ENCODE results near the gene CIDEB. TPM values are rescaled to one million over a fixed set of nuclear protein-coding genes. Genes with fewer than 3 reads are reported as not detected.

Gene CIDEB
- total RNA-seq, 1 experiment from 2014 or later: 0.18 TPM

GRCh38 chr14:24337144-24337823 is 29.5 kb upstream of the CIDEB start:
- in situ Hi-C loops (cut with HindIII; ENCODE audit: low pct_unique_long_range_greater_than_20kb, low sequenced_read_pairs) (loop anchor here (10.0 kb wide), 1 partner anchor 98 kb away; no protein-coding TSS in a partner anchor), intact Hi-C loops (cut with micrococcal nuclease; ENCODE audit: unreplicated experiment) (no loop called here)
- CTCF ChIA-PET: interaction anchor here (1.2 kb wide), 2 partner anchors 95 to 100 kb away, joined by 3 to 4 read pairs; no protein-coding TSS in a partner anchor
- Histone ChIP-seq H3K36me3 (ENCODE audit: control insufficient read depth, insufficient read depth, low read length) (no peaks in the 10 kb centered on the region), H3K9me3 (ENCODE audit: control insufficient read depth, insufficient read depth, low read depth, low read length) (no peaks in the 10 kb centered on the region), H3K4me3 (ENCODE audit: low read depth in 2 of 2, low read length in 2 of 2) (no peak overlapping the region), H3K27me3 (ENCODE audit: control insufficient read depth, insufficient read depth, low read length) (no peaks in the 10 kb centered on the region; the same call in 1 of the 2 replicates), H3K27ac (ENCODE audit: low read length) (no peak overlapping the region), H3K4me1 (ENCODE audit: control insufficient read depth, insufficient read depth, low read length) (peaks cover 3% of the 10 kb centered on the region; the same call in 1 of the 2 replicates)
- BruUV-seq (replicated peaks): no TSS peak
- DNase-seq (ENCODE audit: low read depth, low spot score): no peak
- POLR2A ChIA-PET: no interaction called here
- TF ChIP-seq TCF7L2 (IDR thresholded peaks at IDR 0.05; ENCODE audit: low read depth, low read length) (no peak), POLR2AphosphoS5 (IDR thresholded peaks at IDR 0.05; ENCODE audit: low read depth, low read length) (no peak), SIN3A (IDR thresholded peaks at IDR 0.05; ENCODE audit: borderline replicate concordance, insufficient read depth, low read depth, low read length) (no peak)
- ATAC-seq: no peak

- no peaks in the 10 kb centered on the region for H3K36me3 ChIP-seq (ENCODE audit: control insufficient read depth, insufficient read depth, low read length)
- intact Hi-C loops (cut with micrococcal nuclease; ENCODE audit: unreplicated experiment) (no loop called here), in situ Hi-C loops (cut with HindIII; ENCODE audit: low pct_unique_long_range_greater_than_20kb, low sequenced_read_pairs) (loop anchor here (10.0 kb wide), 1 partner anchor 99 kb away; no protein-coding TSS in a partner anchor)
- no peak overlapping the region for H3K4me3 ChIP-seq (ENCODE audit: low read depth in 2 of 2, low read length in 2 of 2)
- H3K9me3 ChIP-seq (ENCODE audit: control insufficient read depth, insufficient read depth, low read depth, low read length): no peaks in the 10 kb centered on the region
- DNase-seq (ENCODE audit: low read depth, low spot score) (no peak), ATAC-seq (no peak)
- CTCF ChIA-PET: interaction anchor here (1.0 kb wide), 1 partner anchor 12 kb away, joined by 6 read pairs; no protein-coding TSS in a partner anchor
- no peak overlapping the region for H3K27ac ChIP-seq (ENCODE audit: low read length)
- H3K27me3 ChIP-seq (ENCODE audit: control insufficient read depth, insufficient read depth, low read length): no peaks in the 10 kb centered on the region
- no TSS peak for BruUV-seq (replicated peaks)
- POLR2A ChIA-PET: no interaction called here
- TF ChIP-seq REST (IDR thresholded peaks at IDR 0.05; ENCODE audit: insufficient read depth in 1 of 2, low read depth in 2 of 2, low read length in 1 of 2) (no peak), SIN3A (IDR thresholded peaks at IDR 0.05; ENCODE audit: borderline replicate concordance, insufficient read depth, low read depth, low read length) (no peak), POLR2AphosphoS5 (IDR thresholded peaks at IDR 0.05; ENCODE audit: low read depth, low read length) (no peak), CTCF (IDR thresholded peaks at IDR 0.05) (no peak), TCF7L2 (IDR thresholded peaks at IDR 0.05; ENCODE audit: low read depth, low read length) (no peak)
- H3K4me1 ChIP-seq (ENCODE audit: control insufficient read depth, insufficient read depth, low read length): peaks cover 3% of the 10 kb centered on the region; the same call in 1 of the 2 replicates
These were observed 27.8 kb upstream of the CIDEB start for GRCh38 chr14:24335461-24336171.
